Activated CD4-positive, alpha-beta T cell treated with anti-CD3 and anti-CD28 coated beads, Interleukin-2, amount 10 ng/mL, durations not matched to agents 24 days and 14 days (primary cell): ENCODE results near the gene THOC6. TPM values are rescaled to one million over a fixed set of nuclear protein-coding genes. Genes with fewer than 3 reads are reported as not detected.

Source experiments
- DNase-seq: peaks from one replicate; pipeline ENCODE4 v3.0.0; 2022
- H3K27ac Mint-ChIP-seq: one replicate; pipeline ENCODE4 v1.8.0; 2022; ENCODE audit warnings: mild to moderate bottlenecking, mixed read lengths
- H3K27me3 Mint-ChIP-seq: one replicate; pipeline ENCODE4 v1.8.0; 2022; ENCODE audit warnings: mixed read lengths
- H3K36me3 Mint-ChIP-seq: one replicate; pipeline ENCODE4 v1.8.0; 2022; ENCODE audit warnings: low read depth, mild to moderate bottlenecking, mixed read lengths
- H3K4me1 Mint-ChIP-seq: one replicate; pipeline ENCODE4 v1.8.0; 2021; ENCODE audit warnings: mixed read lengths
- H3K4me3 Mint-ChIP-seq: one replicate; pipeline ENCODE4 v1.8.0; 2022; ENCODE audit warnings: mild to moderate bottlenecking, moderate library complexity, mixed read lengths
- H3K9me3 Mint-ChIP-seq: one replicate; pipeline ENCODE4 v1.8.0; 2021; ENCODE audit warnings: mixed read lengths
- intact Hi-C: fragments of 100-400 bp; cut with micrococcal nuclease; formaldehyde crosslinking; loops from one replicate; pipeline ENCODE4 v1.15.1; 2023
- total RNA-seq: library from RNA; stranded (reverse); gene quantifications from 2 replicates; pipeline ENCODE4 v1.2.3, GENCODE V29; 2022

THOC6 gene
- total RNA-seq, 1 donor from 2014 or later = 55.3 TPM

- H3K9me3 Mint-ChIP-seq = no peaks in the 10 kb centered on the region
- H3K27me3 Mint-ChIP-seq = peaks cover 66% of the 10 kb centered on the region
- H3K4me3 Mint-ChIP-seq = no peak overlapping the region
- peaks cover 17% of the 10 kb centered on the region for H3K4me1 Mint-ChIP-seq
- no peaks in the 10 kb centered on the region for H3K36me3 Mint-ChIP-seq
- intact Hi-C loops = no loop called here
- no peak overlapping the region for H3K27ac Mint-ChIP-seq
- no peak for DNase-seq
Observed at GRCh38 chr16:3035972-3036725, 12.3 kb downstream of the THOC6 start.

- H3K9me3 Mint-ChIP-seq = no peaks in the 10 kb centered on the region
- intact Hi-C loops = no loop called here
- no peaks in the 10 kb centered on the region for H3K36me3 Mint-ChIP-seq
- H3K4me1 Mint-ChIP-seq = peaks cover 17% of the 10 kb centered on the region
- H3K4me3 Mint-ChIP-seq = peak within 1 kb of the TSS; percentile 39
- H3K27me3 Mint-ChIP-seq = peaks cover 68% of the 10 kb centered on the region
- no peak for DNase-seq
- no peak within 1 kb of the TSS for H3K27ac Mint-ChIP-seq
Observed at GRCh38 chr16:3036726-3037315, 13.0 kb downstream of the THOC6 start, which contains the start of gene BICDL2. BICDL2 (minus strand) TSS chr16:3036944; CDS start chr16:3035496, 1,448 bp downstream.

GRCh38 chr16:3038256-3038655 is 14.4 kb downstream of the THOC6 start:
- Mint-ChIP-seq H3K4me1 (peaks cover 9% of the 10 kb centered on the region), H3K9me3 (no peaks in the 10 kb centered on the region), H3K4me3 (no peak overlapping the region), H3K27ac (no peak overlapping the region), H3K36me3 (no peaks in the 10 kb centered on the region), H3K27me3 (peaks cover 57% of the 10 kb centered on the region)
- no peak for DNase-seq
- intact Hi-C loops = no loop called here

- peak; percentile 54 for DNase-seq
- Mint-ChIP-seq H3K4me3 (no peak overlapping the region), H3K4me1 (peaks cover 13% of the 10 kb centered on the region), H3K9me3 (no peaks in the 10 kb centered on the region), H3K36me3 (peaks cover 1% of the 10 kb centered on the region), H3K27ac (no peak overlapping the region), H3K27me3 (peaks cover 55% of the 10 kb centered on the region)
- intact Hi-C loops = no loop called here
Observed at GRCh38 chr16:3038896-3039295, 15.1 kb downstream of the THOC6 start.

GRCh38 chr16:3042376-3042775 is 18.5 kb downstream of the THOC6 start:
- H3K9me3 Mint-ChIP-seq = no peaks in the 10 kb centered on the region
- H3K4me1 Mint-ChIP-seq = peaks cover 15% of the 10 kb centered on the region
- peaks cover 42% of the 10 kb centered on the region for H3K27me3 Mint-ChIP-seq
- DNase-seq = no peak
- H3K4me3 Mint-ChIP-seq = no peak overlapping the region
- intact Hi-C loops = loop anchor here (5.0 kb wide), 1 partner anchor 40 kb away; no protein-coding TSS in a partner anchor
- H3K36me3 Mint-ChIP-seq = peaks cover 2% of the 10 kb centered on the region
- no peak overlapping the region for H3K27ac Mint-ChIP-seq

GRCh38 chr16:3044708-3045107 is 20.9 kb downstream of the THOC6 start:
- H3K36me3 Mint-ChIP-seq = peaks cover 2% of the 10 kb centered on the region
- DNase-seq = no peak
- peak overlapping the region; percentile 89 for H3K4me3 Mint-ChIP-seq
- H3K9me3 Mint-ChIP-seq = no peaks in the 10 kb centered on the region
- intact Hi-C loops = loop anchor here (5.0 kb wide), 1 partner anchor 42 kb away; no protein-coding TSS in a partner anchor
- H3K27ac Mint-ChIP-seq = peak overlapping the region; percentile 87
- H3K4me1 Mint-ChIP-seq = peaks cover 27% of the 10 kb centered on the region
- peaks cover 27% of the 10 kb centered on the region for H3K27me3 Mint-ChIP-seq

GRCh38 chr16:3045758-3046640 is 22.2 kb downstream of the THOC6 start, which contains the start of gene MMP25:
MMP25 (plus strand) TSS chr16:3046561; CDS start chr16:3046918, 357 bp downstream.
- H3K9me3 Mint-ChIP-seq = no peaks in the 10 kb centered on the region
- peak within 1 kb of the TSS; percentile 87 for H3K27ac Mint-ChIP-seq
- peak; percentile 75 for DNase-seq
- peak within 1 kb of the TSS; percentile 89 for H3K4me3 Mint-ChIP-seq
- peaks cover 36% of the 10 kb centered on the region for H3K4me1 Mint-ChIP-seq
- H3K27me3 Mint-ChIP-seq = peaks cover 22% of the 10 kb centered on the region
- peaks cover 8% of the 10 kb centered on the region for H3K36me3 Mint-ChIP-seq
- intact Hi-C loops = no loop called here

GRCh38 chr16:3046641-3047386 is 23.0 kb downstream of the THOC6 start:
- H3K36me3 Mint-ChIP-seq = peaks cover 9% of the 10 kb centered on the region
- peaks cover 20% of the 10 kb centered on the region for H3K27me3 Mint-ChIP-seq
- DNase-seq = peak; percentile 78
- H3K27ac Mint-ChIP-seq = peak overlapping the region; percentile 83
- H3K4me3 Mint-ChIP-seq = peak overlapping the region; percentile 71
- H3K9me3 Mint-ChIP-seq = no peaks in the 10 kb centered on the region
- peaks cover 43% of the 10 kb centered on the region for H3K4me1 Mint-ChIP-seq
- intact Hi-C loops = no loop called here

- Mint-ChIP-seq H3K27me3 (peaks cover 20% of the 10 kb centered on the region), H3K4me1 (peaks cover 47% of the 10 kb centered on the region), H3K36me3 (peaks cover 9% of the 10 kb centered on the region), H3K4me3 (peak overlapping the region; percentile 71), H3K27ac (peak overlapping the region; percentile 37), H3K9me3 (no peaks in the 10 kb centered on the region)
- DNase-seq = peak; percentile 68
- intact Hi-C loops = no loop called here
Observed at GRCh38 chr16:3047387-3047720, 23.5 kb downstream of the THOC6 start.

- intact Hi-C loops = no loop called here
- Mint-ChIP-seq H3K4me3 (peak overlapping the region; percentile 53), H3K4me1 (peaks cover 51% of the 10 kb centered on the region), H3K36me3 (peaks cover 20% of the 10 kb centered on the region), H3K27me3 (peaks cover 7% of the 10 kb centered on the region), H3K27ac (no peak overlapping the region), H3K9me3 (no peaks in the 10 kb centered on the region)
- DNase-seq = no peak
Observed at GRCh38 chr16:3049921-3050481, 26.2 kb downstream of the THOC6 start.

GRCh38 chr16:3050487-3050886 is 26.7 kb downstream of the THOC6 start:
- Mint-ChIP-seq H3K36me3 (peaks cover 24% of the 10 kb centered on the region), H3K27ac (peak overlapping the region; percentile 65), H3K9me3 (no peaks in the 10 kb centered on the region), H3K4me1 (peaks cover 52% of the 10 kb centered on the region), H3K27me3 (peaks cover 4% of the 10 kb centered on the region), H3K4me3 (peak overlapping the region; percentile 53)
- no peak for DNase-seq
- intact Hi-C loops = no loop called here

- no peak for DNase-seq
- H3K36me3 Mint-ChIP-seq = peaks cover 28% of the 10 kb centered on the region
- H3K9me3 Mint-ChIP-seq = no peaks in the 10 kb centered on the region
- H3K4me1 Mint-ChIP-seq = peaks cover 55% of the 10 kb centered on the region
- intact Hi-C loops = no loop called here
- peak overlapping the region; percentile 53 for H3K4me3 Mint-ChIP-seq
- H3K27me3 Mint-ChIP-seq = peaks cover 4% of the 10 kb centered on the region
- H3K27ac Mint-ChIP-seq = peak overlapping the region; percentile 65
Observed at GRCh38 chr16:3051009-3051408, 27.2 kb downstream of the THOC6 start.

- Mint-ChIP-seq H3K9me3 (no peaks in the 10 kb centered on the region), H3K27ac (peak overlapping the region; percentile 69), H3K4me3 (peak overlapping the region; percentile 53), H3K36me3 (peaks cover 28% of the 10 kb centered on the region), H3K4me1 (peaks cover 58% of the 10 kb centered on the region), H3K27me3 (peaks cover 4% of the 10 kb centered on the region)
- intact Hi-C loops = no loop called here
- peak; percentile 61 for DNase-seq
Observed at GRCh38 chr16:3051494-3051893, 27.7 kb downstream of the THOC6 start.
